Endothelial cell of umbilical vein (primary cell): ENCODE data around the gene USP25. TPM values are rescaled to one million over a fixed set of nuclear protein-coding genes. Genes with fewer than 3 reads are reported as not detected.

Experiments used
- BruUV-seq: library from RNA; stranded (reverse); fragments of 400-500 nt; replicated peaks from 2 replicates; lab custom pipeline; 2021; lab: Mats Ljungman, UMichigan
- CTCF ChIA-PET: fragments of 300-600, 350-600 bp; sonication (Branson Sonifier 250); formaldehyde crosslinking; loops from one replicate; lab custom pipeline; 2021; ENCODE audit warnings: antibody characterized with exemption, inconsistent platforms; lab: Charles Lee
- POLR2A ChIA-PET: fragments of 300-600, 350-600 bp; sonication (Branson Sonifier 250); formaldehyde crosslinking; loops from one replicate; lab custom pipeline; 2021; ENCODE audit warnings: antibody characterized with exemption, inconsistent platforms; lab: Charles Lee
- DNase-seq: peaks from one replicate; pipeline ENCODE4 v3.0.0-alpha.2; 2011; ENCODE audit warnings: low read depth, low spot score
- FAIRE-seq: peaks from 2 replicates; lab custom pipeline; 2011; peaks lifted over from hg19 to GRCh38; lab: Jason Lieb, UNC
- H2AFZ ChIP-seq: 2 replicates; pipeline ENCODE4 v1.6.0; 2012; ENCODE audit warnings: low read depth, low read length, control low read depth, inconsistent platforms
- H3K27ac ChIP-seq: 2 replicates; pipeline ENCODE4 v1.5.1; 2011; ENCODE audit warnings: low read depth, mild to moderate bottlenecking, control low read depth, low read length, moderate library complexity; ENCODE audit not compliant: insufficient read depth
- H3K27me3 ChIP-seq, 2 experiments: 2 replicates each; pipeline versions ENCODE4 v1.6.0 to v1.6.1; 2011; ENCODE audit warnings: low read length in 2 of 2, mixed read lengths in 1 of 2; ENCODE audit not compliant: control insufficient read depth in 2 of 2, insufficient read depth in 2 of 2
- H3K36me3 ChIP-seq, 2 experiments: 2 replicates in 1 of 2; 3 replicates in 1 of 2; pipeline ENCODE4 v1.5.1; 2011; ENCODE audit warnings: low read length in 2 of 2, mild to moderate bottlenecking in 1 of 2, moderate library complexity in 1 of 2; ENCODE audit not compliant: control insufficient read depth in 2 of 2, insufficient read depth in 2 of 2; ENCODE audit errors: extremely low read depth in 1 of 2
- H3K4me1 ChIP-seq: 3 replicates; pipeline ENCODE4 v1.5.1; 2011; ENCODE audit warnings: mild to moderate bottlenecking, low read length; ENCODE audit not compliant: control insufficient read depth, insufficient read depth; ENCODE audit errors: extremely low read depth
- H3K4me2 ChIP-seq: 2 replicates; pipeline ENCODE4 v1.6.1; 2011; ENCODE audit warnings: low read length, control low read depth, mixed read lengths; ENCODE audit not compliant: insufficient read depth
- H3K4me3 ChIP-seq, 3 experiments: fragments of 200-600 bp in 1 of 3; sonication (generic), shearing (Covaris generic) in 1 of 3; replicated peaks in 1 of 3; 2 replicates each; pipeline ENCODE4 v1.5.1; 2011 to 2016; ENCODE audit warnings: control low read depth in 3 of 3, low read length in 3 of 3, mild to moderate bottlenecking in 2 of 3, inconsistent platforms in 1 of 3, low read depth in 1 of 3, moderate library complexity in 1 of 3; ENCODE audit not compliant: insufficient read depth in 1 of 3
- H3K79me2 ChIP-seq: 2 replicates; pipeline ENCODE4 v1.6.0; 2012; ENCODE audit warnings: low read length, inconsistent platforms; ENCODE audit not compliant: control insufficient read depth, insufficient read depth
- H3K9ac ChIP-seq: replicated peaks from 2 replicates; pipeline ENCODE3; 2011; ENCODE audit warnings: low read length, control low read depth; ENCODE audit not compliant: insufficient read depth; ENCODE audit errors: extremely low read depth
- H3K9me1 ChIP-seq: replicated peaks from 3 replicates; pipeline ENCODE4 v1.6.0; 2011; ENCODE audit warnings: mild to moderate bottlenecking, low read length; ENCODE audit not compliant: control insufficient read depth, insufficient read depth; ENCODE audit errors: extremely low read depth
- H3K9me3 ChIP-seq: replicated peaks from 2 replicates; pipeline ENCODE4 v1.5.1; 2012; ENCODE audit warnings: low read length, inconsistent platforms; ENCODE audit not compliant: control insufficient read depth, insufficient read depth
- H4K20me1 ChIP-seq: replicated peaks from 2 replicates; pipeline ENCODE3; 2011; ENCODE audit warnings: mild to moderate bottlenecking, low read length; ENCODE audit not compliant: control insufficient read depth, insufficient read depth; ENCODE audit errors: extremely low read depth
- EZH2 ChIP-seq: IDR thresholded peaks from 2 replicates; pipeline ENCODE4 v1.6.1; 2012; ENCODE audit warnings: borderline replicate concordance, low read depth, mild to moderate bottlenecking, moderate library complexity, low read length, inconsistent platforms; ENCODE audit not compliant: severe bottlenecking
- FOS ChIP-seq: IDR thresholded peaks from 2 replicates; pipeline ENCODE4 v1.6.1; 2011; ENCODE audit warnings: mild to moderate bottlenecking, low read length, moderate library complexity, borderline replicate concordance; ENCODE audit not compliant: insufficient read depth
- GATA2 ChIP-seq: IDR thresholded peaks from 2 replicates; pipeline ENCODE4 v1.7.0; 2011; ENCODE audit warnings: low read depth, mild to moderate bottlenecking, moderate library complexity, mixed read lengths, low read length; ENCODE audit not compliant: insufficient read length, insufficient read depth
- JUN ChIP-seq: IDR thresholded peaks from 2 replicates; pipeline ENCODE4 v1.6.1; 2011; ENCODE audit warnings: borderline replicate concordance, low read depth; ENCODE audit not compliant: insufficient read length, insufficient read depth
- MAX ChIP-seq: IDR thresholded peaks from 2 replicates; pipeline ENCODE4 v1.6.1; 2011; ENCODE audit not compliant: insufficient read depth, insufficient read length
- MYC ChIP-seq: IDR thresholded peaks from one replicate; pipeline ENCODE4 v1.6.1; 2011; ENCODE audit warnings: mild to moderate bottlenecking, low read depth, low read length
- POLR2A ChIP-seq: IDR thresholded peaks from 2 replicates; pipeline ENCODE4 v1.6.1; 2012; ENCODE audit warnings: low read depth, mild to moderate bottlenecking, control low read depth, low read length
- POLR2AphosphoS5 ChIP-seq: IDR thresholded peaks from 2 replicates; pipeline ENCODE4 v1.6.1; 2012; ENCODE audit warnings: low read depth, mild to moderate bottlenecking, control low read depth, low read length, moderate library complexity; ENCODE audit not compliant: insufficient read depth
- dilution Hi-C: fragments of 300-500 bp; cut with MboI; formaldehyde crosslinking; loops from one replicate; pipeline ENCODE4 v1.15.0; 2019; ENCODE audit warnings: low sequenced_read_pairs; ENCODE audit not compliant: extremely low pct_ligation_motif_present
- intact Hi-C: fragments of 100-400 bp; cut with micrococcal nuclease; formaldehyde crosslinking; loops from one replicate; pipeline ENCODE4 v1.10.0; 2022
- polyA plus RNA-seq, 4 experiments: library from polyadenylated mRNA; depleted of rRNA in 3 of 4; stranded (reverse) in 3 of 4; unstranded in 1 of 4; fragments of >200 nt; gene quantifications; 2 replicates each; pipeline versions ENCODE4 v1.2.1 to v1.2.3, GENCODE V29; 2011 to 2012; ENCODE audit warnings: missing spikeins in 1 of 4
- total RNA-seq: library from RNA; stranded (reverse); gene quantifications from 2 replicates; pipeline ENCODE4 v1.2.3, GENCODE V29; 2021
- TF ChIP-seq, protein P1 (sequence below), 2 donors: IDR thresholded peaks; 1 replicate in 1 of 2; 2 replicates in 1 of 2; pipeline ENCODE4 v1.5.1; 2011; ENCODE audit warnings: low read length in 2 of 2, mild to moderate bottlenecking in 2 of 2, moderate library complexity in 2 of 2, control low read depth in 1 of 2, inconsistent platforms in 1 of 2, low read depth in 1 of 2; ENCODE audit not compliant: insufficient read depth in 1 of 2; ENCODE audit errors: extremely low read depth in 1 of 2

The USP25 gene
- total and polyA plus RNA-seq, 2 donors (not counting 3 experiments of a cell fraction or from before 2014, with no cell fraction given) = 14.4 to 67.5 TPM

DNA sequence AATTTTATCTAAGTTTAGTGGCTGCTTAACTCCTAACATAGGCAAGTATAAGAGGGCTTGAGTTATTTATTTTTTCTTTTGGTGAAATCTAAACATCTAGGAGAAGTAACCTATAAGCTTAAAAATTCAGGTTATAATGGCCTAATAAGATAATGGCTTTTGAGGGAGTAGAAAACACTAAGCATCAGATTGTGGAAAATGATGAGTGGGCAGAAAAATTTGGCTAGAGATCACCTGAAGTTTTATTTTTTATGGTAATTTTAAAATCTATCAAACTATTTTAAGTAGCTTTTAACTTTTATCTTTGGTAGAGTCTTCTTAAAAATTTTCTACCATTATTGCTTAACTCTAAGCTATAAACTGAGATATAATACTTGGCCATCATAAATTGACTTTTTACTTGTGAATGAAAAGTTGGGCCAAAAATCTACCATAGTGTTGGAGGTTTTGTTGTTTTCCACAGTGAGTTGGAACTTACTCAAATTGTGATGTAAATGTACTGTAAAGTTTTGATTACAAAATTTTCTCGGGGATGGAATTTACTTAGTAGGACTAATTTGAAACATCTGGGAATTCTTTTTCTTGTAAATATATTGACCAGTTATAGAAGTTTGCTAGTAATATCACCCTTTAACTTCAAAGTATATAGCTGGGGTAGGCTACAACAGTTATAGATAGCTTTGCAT, 63.9 kb downstream of the USP25 start:
- Histone ChIP-seq H4K20me1 (peaks cover 7% of the 10 kb centered on the region), H3K27me3 (no peaks in the 10 kb centered on the region), H3K79me2 (peaks cover 80% of the 10 kb centered on the region), H3K4me3 (no peak overlapping the region), H3K27ac (no peak overlapping the region), H3K9me1 (no peaks in the 10 kb centered on the region), H3K36me3 (peaks cover 0 to 6% of the 10 kb centered on the region in 2 experiments), H3K9ac (no peak overlapping the region), H3K4me2 (no peak overlapping the region), H3K4me1 (peaks cover 19% of the 10 kb centered on the region), H2AFZ (no peak overlapping the region), H3K9me3 (no peaks in the 10 kb centered on the region)
- dilution Hi-C loops = no loop called here
- intact Hi-C loops = no loop called here
- ChIA-PET POLR2A (no interaction called here), CTCF (interaction anchor here (0.7 to 2.3 kb wide), 5 partner anchors 10 to 1250 kb away, joined by 3 to 9 read pairs (median 3); no protein-coding TSS in a partner anchor)
- DNase-seq = no peak
- BruUV-seq = no TSS peak
- TF ChIP-seq JUN (no peak), GATA2 (no peak), POLR2AphosphoS5 (no peak), MAX (no peak), FOS (no peak), MYC (no peak), POLR2A (no peak), EZH2 (no peak)
- TF ChIP-seq, protein P1, sequence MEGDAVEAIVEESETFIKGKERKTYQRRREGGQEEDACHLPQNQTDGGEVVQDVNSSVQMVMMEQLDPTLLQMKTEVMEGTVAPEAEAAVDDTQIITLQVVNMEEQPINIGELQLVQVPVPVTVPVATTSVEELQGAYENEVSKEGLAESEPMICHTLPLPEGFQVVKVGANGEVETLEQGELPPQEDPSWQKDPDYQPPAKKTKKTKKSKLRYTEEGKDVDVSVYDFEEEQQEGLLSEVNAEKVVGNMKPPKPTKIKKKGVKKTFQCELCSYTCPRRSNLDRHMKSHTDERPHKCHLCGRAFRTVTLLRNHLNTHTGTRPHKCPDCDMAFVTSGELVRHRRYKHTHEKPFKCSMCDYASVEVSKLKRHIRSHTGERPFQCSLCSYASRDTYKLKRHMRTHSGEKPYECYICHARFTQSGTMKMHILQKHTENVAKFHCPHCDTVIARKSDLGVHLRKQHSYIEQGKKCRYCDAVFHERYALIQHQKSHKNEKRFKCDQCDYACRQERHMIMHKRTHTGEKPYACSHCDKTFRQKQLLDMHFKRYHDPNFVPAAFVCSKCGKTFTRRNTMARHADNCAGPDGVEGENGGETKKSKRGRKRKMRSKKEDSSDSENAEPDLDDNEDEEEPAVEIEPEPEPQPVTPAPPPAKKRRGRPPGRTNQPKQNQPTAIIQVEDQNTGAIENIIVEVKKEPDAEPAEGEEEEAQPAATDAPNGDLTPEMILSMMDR (IDR thresholded peaks at IDR 0.05; ENCODE audit: extremely low read depth in 1 of 2, insufficient read depth in 1 of 2, low read depth in 1 of 2, low read length in 2 of 2) = no peak
- no peak for FAIRE-seq
